Activated CD8-positive, alpha-beta memory T cell treated with anti-CD3 and anti-CD28 coated beads, Interleukin-2, amount 50 U/mL, for 1 hour (primary cell): ENCODE data around the gene SCRN2.

Source experiments
- DNase-seq: peaks from one replicate; pipeline ENCODE4 v3.0.0-alpha.2; 2020; ENCODE audit errors: extremely low read depth

SCRN2 gene

GRCh38 chr17:47806913-47807255 is 34.2 kb downstream of the SCRN2 start:
- no peak for DNase-seq

GRCh38 chr17:47806026-47806912 is 34.8 kb downstream of the SCRN2 start:
- no peak for DNase-seq

- no peak for DNase-seq
Measured at GRCh38 chr17:47804461-47804860, 36.6 kb downstream of the SCRN2 start.

- DNase-seq: no peak
Measured at GRCh38 chr17:47803751-47804150, 37.3 kb downstream of the SCRN2 start.

GRCh38 chr17:47803201-47803600 is 37.9 kb downstream of the SCRN2 start:
- DNase-seq: no peak

- DNase-seq: no peak
Measured at GRCh38 chr17:47802341-47803022, 38.6 kb downstream of the SCRN2 start.

- DNase-seq: no peak
Measured at GRCh38 chr17:47801906-47802305, 39.2 kb downstream of the SCRN2 start.

GRCh38 chr17:47801176-47801765 is 39.8 kb downstream of the SCRN2 start:
- no peak for DNase-seq

GRCh38 chr17:47800686-47801085 is 40.4 kb downstream of the SCRN2 start:
- no peak for DNase-seq

- DNase-seq: no peak
Measured at GRCh38 chr17:47797797-47798196, 43.3 kb downstream of the SCRN2 start.

GRCh38 chr17:47792979-47793378 is 48.1 kb downstream of the SCRN2 start:
- DNase-seq: no peak

GRCh38 chr17:47792457-47792856 is 48.6 kb downstream of the SCRN2 start:
- DNase-seq: no peak

- no peak for DNase-seq
Measured at GRCh38 chr17:47791025-47791424, 50.0 kb downstream of the SCRN2 start.

- DNase-seq: no peak
Measured at GRCh38 chr17:47789611-47790561, 51.2 kb downstream of the SCRN2 start.
